ENCODE results near the gene SEPTIN10. TPM values are rescaled to one million over a fixed set of nuclear protein-coding genes. Genes with fewer than 3 reads are reported as not detected.

Gene SEPTIN10
- total RNA-seq, 1 donor from 2014 or later, result 33.8 TPM

GRCh38 chr2:109526442-109526970 is 87.3 kb downstream of the SEPTIN10 start:
- no peak for DNase-seq (ENCODE audit: low read depth)

GRCh38 chr2:109525836-109526235 is 87.9 kb downstream of the SEPTIN10 start:
- DNase-seq (ENCODE audit: low read depth), result no peak

- no peak for DNase-seq (ENCODE audit: low read depth)
Measured at GRCh38 chr2:109523536-109524361, 90.0 kb downstream of the SEPTIN10 start.

GRCh38 chr2:109523121-109523520 is 90.6 kb downstream of the SEPTIN10 start:
- no peak for DNase-seq (ENCODE audit: low read depth)

- DNase-seq (ENCODE audit: low read depth), result no peak
Measured at GRCh38 chr2:109522063-109522374, 91.7 kb downstream of the SEPTIN10 start.

DNA sequence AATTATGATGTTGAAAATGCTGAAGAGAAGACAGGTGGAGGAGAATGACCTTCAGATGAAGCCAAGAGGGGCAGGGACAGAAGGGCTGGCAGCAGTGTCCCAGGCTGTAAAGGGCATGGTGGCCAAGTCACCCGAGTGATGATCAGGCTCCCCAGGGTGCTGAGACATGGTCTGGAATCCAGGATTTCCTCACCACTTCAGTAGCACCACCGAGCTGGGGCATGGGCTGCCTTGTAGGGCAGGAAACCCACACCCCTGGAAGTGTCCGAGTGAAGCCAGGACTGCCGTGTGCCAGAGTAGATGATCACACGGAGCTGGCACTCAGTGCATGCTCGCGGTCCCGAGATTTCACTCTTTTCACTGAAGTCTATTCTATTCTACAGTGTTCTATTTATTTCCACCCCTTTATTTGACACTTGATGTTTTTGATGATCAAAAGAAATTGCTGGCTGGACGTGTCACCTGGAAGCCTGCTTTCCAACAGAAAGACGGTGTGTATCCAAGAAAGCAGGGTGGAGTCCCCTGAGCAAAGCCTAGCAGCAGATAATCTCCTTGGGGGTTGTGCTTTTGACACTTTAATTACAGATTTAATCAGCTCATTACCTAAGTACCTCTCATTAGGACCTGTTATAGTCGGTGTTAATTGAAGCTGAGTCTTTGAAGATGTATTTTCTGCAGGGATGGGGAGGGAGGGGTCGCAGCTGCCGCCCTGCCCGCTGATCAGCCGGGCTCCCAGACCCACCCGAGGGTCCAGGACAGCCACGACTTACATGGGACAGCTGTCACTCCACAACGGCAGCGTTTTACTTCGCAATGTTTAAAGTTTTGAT is 92.3 kb downstream of the SEPTIN10 start:
- no peak for DNase-seq (ENCODE audit: low read depth)

GRCh38 chr2:109519513-109519912 is 94.3 kb downstream of the SEPTIN10 start:
- DNase-seq (ENCODE audit: low read depth), result no peak

DNA sequence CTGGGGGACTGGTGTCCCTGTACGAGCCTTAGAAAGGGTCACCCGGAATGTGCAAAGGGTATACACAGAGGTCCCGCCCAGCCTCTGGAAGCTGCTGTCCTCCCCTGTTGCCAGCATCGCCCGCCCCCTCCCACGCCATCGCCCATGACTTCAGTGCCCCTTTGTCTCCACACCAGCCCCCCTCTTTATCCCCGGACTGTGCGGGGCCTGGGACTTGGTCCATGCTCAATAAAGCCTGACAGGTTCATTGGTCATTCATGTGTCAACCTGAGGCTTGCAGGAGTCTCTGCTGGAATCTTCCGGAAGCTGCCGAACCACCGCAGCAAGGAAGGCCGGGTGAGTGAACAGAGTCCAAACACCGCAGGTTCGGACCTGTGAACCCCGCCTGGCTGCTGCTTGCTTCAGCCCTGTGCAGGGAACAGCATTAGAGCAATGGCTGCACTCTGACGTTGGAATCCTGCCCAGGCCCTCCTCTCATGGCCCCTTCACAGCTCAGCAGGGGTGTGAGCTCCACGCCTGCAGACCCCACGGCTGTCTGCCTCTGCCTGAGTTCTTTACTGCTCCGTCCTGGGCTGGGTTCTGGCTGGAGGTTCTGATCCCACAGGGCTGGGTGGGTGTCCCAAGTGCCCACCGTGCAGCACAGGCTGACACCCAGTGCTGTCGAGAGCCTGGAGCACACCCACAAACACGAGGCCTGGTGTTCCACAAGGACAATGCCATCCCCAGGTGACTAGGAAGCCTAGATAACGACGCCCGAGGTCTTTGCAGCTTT is 96.5 kb downstream of the SEPTIN10 start:
- DNase-seq (ENCODE audit: low read depth), result no peak

DNA sequence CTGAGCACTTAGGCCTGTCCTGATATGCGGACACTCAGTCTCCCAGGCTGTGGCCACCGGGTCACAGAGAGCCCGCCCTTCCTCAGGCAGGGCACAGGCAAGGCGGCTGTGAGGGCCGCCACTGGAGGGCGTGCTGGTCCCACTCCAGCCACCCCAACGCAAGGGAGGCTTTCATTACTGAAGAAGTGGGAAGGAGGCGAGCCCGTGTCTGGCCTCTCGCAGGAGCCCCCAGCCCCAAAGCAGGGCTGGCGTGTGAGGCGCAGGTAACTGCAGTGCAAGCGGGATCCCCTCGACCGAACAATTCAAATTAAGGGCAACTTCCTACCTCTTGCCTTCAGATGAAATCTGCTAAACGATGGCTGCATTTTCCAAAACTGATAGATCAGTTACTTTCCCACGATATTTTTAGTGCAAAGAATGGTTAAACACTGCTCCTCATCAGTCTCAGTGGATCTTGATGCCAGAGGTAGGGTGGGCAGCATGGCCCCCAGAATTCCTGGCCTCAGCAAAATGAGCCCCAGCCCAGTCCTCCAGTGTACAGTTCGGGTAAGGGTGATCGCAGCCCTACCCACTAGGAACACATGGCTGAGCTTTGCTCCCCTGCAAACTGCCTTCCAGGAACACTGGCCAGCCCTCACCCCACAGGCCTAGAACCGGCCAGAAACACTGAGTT is 97.2 kb downstream of the SEPTIN10 start:
- DNase-seq (ENCODE audit: low read depth), result peak; percentile 55

GRCh38 chr2:109514857-109515256 is 98.9 kb downstream of the SEPTIN10 start:
- DNase-seq (ENCODE audit: low read depth), result no peak

- peak; percentile 88 for DNase-seq (ENCODE audit: low read depth)
Measured at GRCh38 chr2:109513749-109514588, 99.8 kb downstream of the SEPTIN10 start.

- no peak for DNase-seq (ENCODE audit: low read depth)
Measured at GRCh38 chr2:109513230-109513629, 100.5 kb downstream of the SEPTIN10 start.

GRCh38 chr2:109512076-109512475 is 101.7 kb downstream of the SEPTIN10 start:
- no peak for DNase-seq (ENCODE audit: low read depth)

GRCh38 chr2:109511168-109511567 is 102.6 kb downstream of the SEPTIN10 start:
- DNase-seq (ENCODE audit: low read depth), result peak; percentile 95

GRCh38 chr2:109510136-109511028 is 103.4 kb downstream of the SEPTIN10 start:
- peak; percentile 91 for DNase-seq (ENCODE audit: low read depth)

- DNase-seq (ENCODE audit: low read depth), result no peak
Measured at GRCh38 chr2:109508556-109508955, 105.2 kb downstream of the SEPTIN10 start.

GRCh38 chr2:109507828-109508227 is 105.9 kb downstream of the SEPTIN10 start:
- no peak for DNase-seq (ENCODE audit: low read depth)

- DNase-seq (ENCODE audit: low read depth), result no peak
Measured at GRCh38 chr2:109507217-109507616, 106.5 kb downstream of the SEPTIN10 start.

GRCh38 chr2:109503191-109503590 is 110.6 kb downstream of the SEPTIN10 start:
- DNase-seq (ENCODE audit: low read depth), result no peak
